OCI-LY3 (cell line): ENCODE measurements around the gene SCN9A.

Source experiments
- H2AFZ ChIP-seq: fragments of 200-600, 300-600 bp; shearing (Covaris generic); 2 replicates; pipeline ENCODE4 v1.6.0; 2014; ENCODE audit warnings: antibody characterized with exemption, low read depth, low read length
- H3K27ac ChIP-seq: fragments of 200-600, 300-600 bp; sonication (generic); 2 replicates; pipeline ENCODE4 v1.5.1; 2014; ENCODE audit warnings: mild to moderate bottlenecking, low read length, moderate library complexity, mixed read lengths
- H3K27me3 ChIP-seq: fragments of 200-600, 300-600 bp; sonication (generic); 2 replicates; pipeline ENCODE4 v1.6.1; 2014; ENCODE audit warnings: low read depth, low read length, mixed read lengths
- H3K36me3 ChIP-seq: fragments of 200-600, 300-600 bp; sonication (generic); replicated peaks from 2 replicates; pipeline ENCODE3; 2014; ENCODE audit warnings: low read depth, low read length, mixed read lengths
- H3K4me1 ChIP-seq: fragments of 300-600, 200-600 bp; sonication (generic); 2 replicates; pipeline ENCODE4 v1.6.1; 2014; ENCODE audit warnings: low read length, mixed read lengths
- H3K4me2 ChIP-seq: fragments of 200-600, 300-600 bp; sonication (generic); 2 replicates; pipeline ENCODE4 v1.6.1; 2014; ENCODE audit warnings: low read length, mixed read lengths
- H3K4me3 ChIP-seq: fragments of 300-600, 200-600 bp; sonication (generic); 2 replicates; pipeline ENCODE4 v1.5.1; 2014; ENCODE audit warnings: antibody characterized with exemption, mild to moderate bottlenecking, low read length, moderate library complexity
- H3K79me2 ChIP-seq: fragments of 300-600, 200-600 bp; shearing (Covaris generic); 2 replicates; pipeline ENCODE4 v1.6.1; 2014; ENCODE audit warnings: mild to moderate bottlenecking, low read length, mixed read lengths
- H3K9ac ChIP-seq: fragments of 300-600, 200-600 bp; shearing (Covaris generic); 2 replicates; pipeline ENCODE4 v1.6.0; 2014; ENCODE audit warnings: mild to moderate bottlenecking, low read length, moderate library complexity
- H3K9me3 ChIP-seq: fragments of 200-600, 300-600 bp; shearing (Covaris generic); 2 replicates; pipeline ENCODE4 v1.6.1; 2014; ENCODE audit warnings: low read length, mixed read lengths; ENCODE audit not compliant: insufficient read depth
- H4K20me1 ChIP-seq: fragments of 200-600, 300-600 bp; sonication (generic); 2 replicates; pipeline ENCODE4 v1.6.1; 2016; ENCODE audit warnings: low read length, mixed read lengths; ENCODE audit not compliant: insufficient read depth
- EZH2phosphoT487 ChIP-seq: fragments of 200-600 bp; shearing (Covaris generic); IDR thresholded peaks from 2 replicates; pipeline ENCODE4 v1.6.1; 2018; ENCODE audit warnings: antibody characterized with exemption, mixed run types, low read depth
- TF ChIP-seq, protein P1 (sequence below): fragments of 200-600, 300-600 bp; sonication (generic); IDR thresholded peaks from 2 replicates; pipeline ENCODE4 v1.5.1; 2014; ENCODE audit warnings: antibody characterized with exemption, low read length, low read depth

The SCN9A gene

DNA sequence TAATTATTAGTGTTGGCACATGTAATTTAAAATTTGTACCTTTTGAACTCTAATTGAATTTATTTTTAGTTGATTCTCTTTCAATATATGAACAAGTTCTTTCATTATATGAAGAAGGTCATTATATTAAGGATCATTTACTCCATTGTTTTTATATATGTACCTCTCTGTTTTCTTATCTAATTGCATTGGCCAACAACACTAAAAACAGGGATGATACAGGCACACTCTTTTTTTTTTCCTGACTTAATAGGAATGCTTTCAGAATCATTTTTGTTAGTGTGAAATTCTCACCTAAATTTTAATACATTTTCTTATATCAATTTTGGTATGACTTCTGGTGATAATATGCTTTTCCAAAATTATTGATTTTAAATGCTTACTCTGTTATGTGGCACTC is 173.0 kb downstream of the SCN9A start:
- TF ChIP-seq EZH2phosphoT487: no peak
- TF ChIP-seq, protein P1, sequence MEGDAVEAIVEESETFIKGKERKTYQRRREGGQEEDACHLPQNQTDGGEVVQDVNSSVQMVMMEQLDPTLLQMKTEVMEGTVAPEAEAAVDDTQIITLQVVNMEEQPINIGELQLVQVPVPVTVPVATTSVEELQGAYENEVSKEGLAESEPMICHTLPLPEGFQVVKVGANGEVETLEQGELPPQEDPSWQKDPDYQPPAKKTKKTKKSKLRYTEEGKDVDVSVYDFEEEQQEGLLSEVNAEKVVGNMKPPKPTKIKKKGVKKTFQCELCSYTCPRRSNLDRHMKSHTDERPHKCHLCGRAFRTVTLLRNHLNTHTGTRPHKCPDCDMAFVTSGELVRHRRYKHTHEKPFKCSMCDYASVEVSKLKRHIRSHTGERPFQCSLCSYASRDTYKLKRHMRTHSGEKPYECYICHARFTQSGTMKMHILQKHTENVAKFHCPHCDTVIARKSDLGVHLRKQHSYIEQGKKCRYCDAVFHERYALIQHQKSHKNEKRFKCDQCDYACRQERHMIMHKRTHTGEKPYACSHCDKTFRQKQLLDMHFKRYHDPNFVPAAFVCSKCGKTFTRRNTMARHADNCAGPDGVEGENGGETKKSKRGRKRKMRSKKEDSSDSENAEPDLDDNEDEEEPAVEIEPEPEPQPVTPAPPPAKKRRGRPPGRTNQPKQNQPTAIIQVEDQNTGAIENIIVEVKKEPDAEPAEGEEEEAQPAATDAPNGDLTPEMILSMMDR: no peak
- Histone ChIP-seq H3K79me2 (no peaks in the 10 kb centered on the region), H4K20me1 (no peaks in the 10 kb centered on the region), H3K4me1 (no peaks in the 10 kb centered on the region), H3K4me3 (no peak overlapping the region), H2AFZ (no peak overlapping the region), H3K27me3 (no peaks in the 10 kb centered on the region), H3K9ac (no peak overlapping the region), H3K9me3 (no peaks in the 10 kb centered on the region), H3K27ac (no peak overlapping the region), H3K36me3 (no peaks in the 10 kb centered on the region), H3K4me2 (no peak overlapping the region)

DNA sequence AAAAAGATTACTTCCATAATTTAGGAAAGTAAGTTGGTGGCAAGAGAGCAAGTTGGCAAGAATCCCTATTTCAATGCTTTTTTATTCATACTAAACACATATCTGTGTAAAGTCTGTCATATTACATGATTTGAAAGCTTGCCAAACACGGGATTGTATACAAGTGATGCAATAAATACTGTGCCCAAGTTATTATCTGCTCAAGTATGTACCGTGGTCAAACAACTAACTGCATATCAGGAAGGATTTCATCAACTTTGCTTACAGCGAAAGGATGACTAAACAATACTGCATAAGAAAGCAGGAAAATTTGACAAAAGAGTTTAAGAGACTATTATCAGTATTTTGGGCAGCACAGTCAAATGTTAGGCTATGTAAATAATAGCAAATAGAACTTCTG is 178.3 kb downstream of the SCN9A start:
- TF ChIP-seq, protein P1: no peak
- no peak for TF ChIP-seq EZH2phosphoT487
- Histone ChIP-seq H3K4me2 (no peak overlapping the region), H3K4me3 (no peak overlapping the region), H3K9ac (no peak overlapping the region), H3K27ac (no peak overlapping the region), H3K79me2 (no peaks in the 10 kb centered on the region), H3K4me1 (no peaks in the 10 kb centered on the region), H3K27me3 (no peaks in the 10 kb centered on the region), H3K36me3 (no peaks in the 10 kb centered on the region), H4K20me1 (no peaks in the 10 kb centered on the region), H3K9me3 (no peaks in the 10 kb centered on the region), H2AFZ (no peak overlapping the region)

DNA sequence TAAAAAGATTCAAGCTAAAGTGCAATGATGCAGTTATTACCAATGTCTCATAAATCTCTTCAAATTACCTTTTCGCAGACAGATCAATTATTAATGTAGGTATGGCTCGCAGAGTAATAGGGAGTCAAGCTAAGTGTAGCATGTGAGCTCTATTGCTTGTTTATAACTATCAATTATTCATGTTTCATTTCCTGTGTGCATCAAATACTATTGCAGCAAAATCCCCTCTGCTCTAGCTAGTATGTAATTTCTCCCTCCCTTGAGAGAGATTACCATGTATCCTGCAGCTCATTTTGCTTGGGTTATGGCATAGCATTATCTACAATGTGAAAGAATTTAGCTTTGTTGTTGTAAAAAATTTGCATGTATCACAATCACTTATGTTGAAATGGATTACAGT is 182.3 kb downstream of the SCN9A start:
- Histone ChIP-seq H2AFZ (no peak overlapping the region), H3K9ac (no peak overlapping the region), H3K4me2 (no peak overlapping the region), H3K27ac (no peak overlapping the region), H3K4me1 (no peaks in the 10 kb centered on the region), H3K27me3 (no peaks in the 10 kb centered on the region), H3K36me3 (no peaks in the 10 kb centered on the region), H4K20me1 (no peaks in the 10 kb centered on the region), H3K9me3 (no peaks in the 10 kb centered on the region), H3K79me2 (no peaks in the 10 kb centered on the region), H3K4me3 (no peak overlapping the region)
- TF ChIP-seq EZH2phosphoT487: no peak
- TF ChIP-seq, protein P1: no peak

DNA sequence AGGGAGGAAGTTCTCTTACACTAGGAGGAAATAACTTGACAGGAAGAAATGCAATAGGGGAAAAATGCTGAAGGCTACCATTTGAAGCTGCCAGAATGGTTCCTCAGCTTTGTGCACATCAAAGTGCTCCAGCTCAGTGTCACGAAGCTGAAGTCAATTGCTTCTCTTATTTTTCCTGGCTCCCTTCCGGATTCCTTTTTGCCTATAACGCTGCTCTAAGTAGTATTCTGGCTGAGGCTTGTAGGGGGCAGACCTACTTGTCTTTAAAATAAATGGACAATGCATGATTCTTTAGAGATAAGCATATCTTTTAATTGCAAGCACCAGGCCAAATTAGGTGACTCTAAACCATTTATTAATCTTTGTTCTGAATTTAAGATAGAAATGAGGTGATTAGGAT is 187.7 kb downstream of the SCN9A start:
- Histone ChIP-seq H4K20me1 (no peaks in the 10 kb centered on the region), H3K9me3 (no peaks in the 10 kb centered on the region), H3K4me2 (no peak overlapping the region), H2AFZ (no peak overlapping the region), H3K4me1 (no peaks in the 10 kb centered on the region), H3K79me2 (no peaks in the 10 kb centered on the region), H3K27me3 (peaks cover 6% of the 10 kb centered on the region; the same call in 1 of the 2 replicates), H3K9ac (no peak overlapping the region), H3K27ac (no peak overlapping the region), H3K4me3 (no peak overlapping the region), H3K36me3 (no peaks in the 10 kb centered on the region)
- no peak for TF ChIP-seq EZH2phosphoT487
- TF ChIP-seq, protein P1: no peak
